ENCODE results near the gene CDHR5. TPM values are rescaled to one million over a fixed set of nuclear protein-coding genes. Genes with fewer than 3 reads are reported as not detected.

CDHR5 gene
- total RNA-seq, 3 donors from 2014 or later = 6.2 TPM; not detected in 2

DNA sequence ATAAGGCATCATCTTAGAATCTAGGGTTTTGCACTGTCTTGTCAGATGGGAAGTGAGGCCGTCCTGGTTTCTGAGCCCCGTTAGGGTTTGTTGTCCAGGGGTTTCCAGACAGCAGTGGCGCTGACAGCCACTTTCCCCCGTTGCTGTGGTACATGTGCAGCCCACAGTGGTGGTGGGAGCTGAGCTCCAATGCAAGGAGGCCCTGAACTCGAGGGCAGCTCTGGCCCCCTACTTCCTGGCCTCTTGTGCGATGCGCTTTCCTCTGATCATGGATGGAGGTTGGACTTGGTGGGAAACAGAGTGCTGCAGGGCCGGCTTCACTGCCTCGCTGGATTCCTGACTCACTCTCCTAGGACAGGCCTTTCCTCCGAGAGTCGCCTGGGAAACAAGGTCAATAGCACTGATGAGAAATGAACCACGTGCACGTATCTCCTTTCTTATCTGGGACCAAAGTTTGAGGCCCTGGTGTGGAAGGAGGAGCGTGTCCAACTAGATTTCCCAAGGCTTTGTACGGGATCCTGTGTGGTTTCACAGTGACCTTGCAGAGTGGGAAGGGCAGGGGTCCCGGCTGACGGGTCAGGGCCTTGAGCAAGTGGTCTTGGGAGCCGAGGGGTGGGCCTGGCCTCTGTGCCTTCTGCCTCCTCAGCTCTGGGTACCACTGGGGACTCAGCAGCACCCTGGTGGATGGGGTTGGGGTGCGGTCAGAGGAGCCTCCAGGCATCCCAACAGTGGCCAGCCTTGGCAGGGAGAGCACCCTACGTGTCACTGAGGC lies 44.7 kb downstream of the CDHR5 start:
- Histone ChIP-seq H3K36me3 (no peaks in the 10 kb centered on the region), H3K27me3 (no peaks in the 10 kb centered on the region), H3K4me3 (no peak overlapping the region), H3K27ac (no peak overlapping the region), H3K9me3 (no peaks in the 10 kb centered on the region), H3K4me1 (peaks cover 11 to 30% of the 10 kb centered on the region in 2 donors)
- intact Hi-C loops (cut with DNase I; ENCODE audit: low total_unique reads) = no loop called here
- TF ChIP-seq, protein P1, sequence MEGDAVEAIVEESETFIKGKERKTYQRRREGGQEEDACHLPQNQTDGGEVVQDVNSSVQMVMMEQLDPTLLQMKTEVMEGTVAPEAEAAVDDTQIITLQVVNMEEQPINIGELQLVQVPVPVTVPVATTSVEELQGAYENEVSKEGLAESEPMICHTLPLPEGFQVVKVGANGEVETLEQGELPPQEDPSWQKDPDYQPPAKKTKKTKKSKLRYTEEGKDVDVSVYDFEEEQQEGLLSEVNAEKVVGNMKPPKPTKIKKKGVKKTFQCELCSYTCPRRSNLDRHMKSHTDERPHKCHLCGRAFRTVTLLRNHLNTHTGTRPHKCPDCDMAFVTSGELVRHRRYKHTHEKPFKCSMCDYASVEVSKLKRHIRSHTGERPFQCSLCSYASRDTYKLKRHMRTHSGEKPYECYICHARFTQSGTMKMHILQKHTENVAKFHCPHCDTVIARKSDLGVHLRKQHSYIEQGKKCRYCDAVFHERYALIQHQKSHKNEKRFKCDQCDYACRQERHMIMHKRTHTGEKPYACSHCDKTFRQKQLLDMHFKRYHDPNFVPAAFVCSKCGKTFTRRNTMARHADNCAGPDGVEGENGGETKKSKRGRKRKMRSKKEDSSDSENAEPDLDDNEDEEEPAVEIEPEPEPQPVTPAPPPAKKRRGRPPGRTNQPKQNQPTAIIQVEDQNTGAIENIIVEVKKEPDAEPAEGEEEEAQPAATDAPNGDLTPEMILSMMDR (IDR thresholded peaks at IDR 0.05) = no peak
- TF ChIP-seq POLR2A (IDR thresholded peaks at IDR 0.05) (no peak), POLR2AphosphoS5 (IDR thresholded peaks at IDR 0.05) (no peak)
- no peak for DNase-seq (ENCODE audit: low spot score in 2 of 2)

DNA sequence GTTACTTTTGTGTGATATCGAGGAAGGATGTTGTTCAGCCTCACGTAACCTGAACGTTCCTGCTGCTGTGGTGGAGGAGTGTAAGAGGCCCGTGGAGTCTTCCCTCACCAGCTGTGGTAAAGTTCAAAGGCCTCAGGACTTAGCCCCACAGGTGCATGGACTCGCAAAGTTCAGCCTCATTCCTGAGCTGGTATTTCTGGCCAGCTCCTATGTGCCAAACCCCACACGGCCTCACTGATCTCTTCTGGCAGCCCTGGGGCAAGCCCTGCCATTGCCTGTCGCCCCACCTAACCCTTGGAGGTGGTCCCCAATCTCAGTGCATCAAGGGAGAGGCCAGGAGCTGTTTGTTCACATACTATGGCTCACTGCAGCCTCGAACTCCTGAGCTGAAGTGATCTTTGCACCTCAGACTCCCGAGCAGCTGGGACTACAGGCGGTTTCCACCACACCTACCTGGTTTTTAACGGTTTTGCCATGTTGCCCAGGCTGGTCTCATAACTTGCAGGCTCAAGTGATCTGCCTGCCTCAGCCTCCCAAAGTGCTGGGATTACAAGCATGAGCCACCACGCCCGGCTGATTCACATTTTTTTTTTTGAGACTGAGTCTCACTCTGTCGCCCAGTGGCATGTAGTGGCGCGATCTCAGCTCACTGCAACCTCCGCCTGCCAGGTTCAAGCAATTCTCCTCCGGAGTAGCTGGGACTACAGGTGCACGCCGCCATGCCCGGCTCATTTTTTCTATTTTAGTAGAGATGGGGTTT lies 46.3 kb downstream of the CDHR5 start:
- no peaks in the 10 kb centered on the region for H3K27me3 ChIP-seq
- TF ChIP-seq POLR2A (IDR thresholded peaks at IDR 0.05) = no peak
- H3K4me3 ChIP-seq = peak overlapping the region; percentile 86 to 96 (median 91)
- H3K36me3 ChIP-seq = no peaks in the 10 kb centered on the region
- intact Hi-C loops (cut with DNase I; ENCODE audit: low total_unique reads) = no loop called here
- H3K27ac ChIP-seq = no peak overlapping the region
- no peaks in the 10 kb centered on the region for H3K9me3 ChIP-seq
- H3K4me1 ChIP-seq = peaks cover 11 to 38% of the 10 kb centered on the region in 2 donors
- no peak for DNase-seq (ENCODE audit: low spot score in 2 of 2)

DNA sequence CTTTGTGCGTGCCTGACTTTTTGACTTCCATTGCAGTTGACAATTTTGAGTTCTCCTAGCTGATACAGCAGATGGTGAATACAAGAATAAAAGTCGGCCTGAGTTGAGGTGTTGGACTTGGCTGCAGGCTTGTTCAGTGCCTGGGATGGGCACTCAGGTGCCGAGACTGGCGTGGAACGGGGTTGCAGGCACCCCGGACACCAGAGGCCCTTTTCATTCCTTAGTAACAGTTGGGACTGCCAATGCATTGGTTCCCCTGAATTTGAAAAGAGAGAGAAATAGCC lies 47.2 kb downstream of the CDHR5 start:
- no peak for TF ChIP-seq POLR2AphosphoS5 (IDR thresholded peaks at IDR 0.05)
- no peak for TF ChIP-seq POLR2A (IDR thresholded peaks at IDR 0.05)
- TF ChIP-seq, protein P1 (IDR thresholded peaks at IDR 0.05) = no peak
- DNase-seq (ENCODE audit: low spot score in 2 of 2) = no peak
- intact Hi-C loops (cut with DNase I; ENCODE audit: low total_unique reads) = no loop called here
- Histone ChIP-seq H3K27ac (no peak overlapping the region), H3K4me1 (peaks cover 11 to 38% of the 10 kb centered on the region in 2 donors), H3K9me3 (no peaks in the 10 kb centered on the region), H3K4me3 (peak overlapping the region; percentile 86 to 96 (median 91)), H3K36me3 (no peaks in the 10 kb centered on the region), H3K27me3 (no peaks in the 10 kb centered on the region)

DNA sequence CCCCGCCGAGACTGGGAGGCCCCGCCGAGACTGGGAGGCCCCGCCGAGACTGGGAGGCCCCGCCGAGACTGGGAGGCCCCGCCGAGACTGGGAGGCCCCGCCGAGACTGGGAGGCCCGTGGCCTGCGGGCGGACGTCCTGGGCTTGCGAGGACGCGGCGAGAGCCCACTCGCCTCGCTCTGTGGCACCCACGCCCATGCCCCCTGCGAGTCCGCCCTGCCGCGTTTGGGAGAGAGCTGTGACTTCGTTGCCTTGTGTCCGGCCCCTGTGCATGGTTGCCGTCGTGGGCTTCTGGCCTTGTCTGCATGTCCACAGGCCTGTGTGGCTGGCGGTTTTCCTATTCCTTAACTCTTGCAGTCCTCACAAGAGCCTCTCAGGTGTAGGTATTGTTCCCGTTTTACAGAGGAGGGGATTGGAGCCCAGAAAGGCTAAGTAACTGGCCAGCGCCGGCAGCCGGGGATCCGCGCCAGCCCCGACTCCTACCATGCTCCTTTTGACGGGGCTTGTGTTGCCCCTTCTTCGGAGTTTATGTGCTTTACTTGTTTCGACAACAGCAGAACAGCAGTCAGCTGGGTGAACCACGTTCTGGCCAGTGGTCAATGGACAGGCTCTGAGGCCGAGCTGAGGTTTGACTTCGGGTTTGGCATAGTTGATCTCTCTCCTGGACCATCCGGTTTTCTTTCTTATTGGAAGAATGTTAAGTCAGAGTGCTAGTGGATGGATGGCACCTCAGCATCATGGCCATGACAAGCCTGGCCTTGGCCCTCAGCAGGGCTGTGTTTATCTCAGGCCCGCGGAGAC lies 47.7 kb downstream of the CDHR5 start:
- Histone ChIP-seq H3K27me3 (no peaks in the 10 kb centered on the region), H3K4me3 (peak overlapping the region; percentile 86 to 96 (median 91)), H3K36me3 (no peaks in the 10 kb centered on the region), H3K27ac (peak overlapping the region; percentile 48 to 90), H3K9me3 (no peaks in the 10 kb centered on the region), H3K4me1 (peaks cover 11 to 38% of the 10 kb centered on the region in 2 donors)
- TF ChIP-seq, protein P1 (IDR thresholded peaks at IDR 0.05) = no peak
- TF ChIP-seq POLR2AphosphoS5 (IDR thresholded peaks at IDR 0.05) (no peak), POLR2A (IDR thresholded peaks at IDR 0.05) (no peak)
- intact Hi-C loops (cut with DNase I; ENCODE audit: low total_unique reads) = no loop called here
- DNase-seq (ENCODE audit: low spot score in 2 of 2) = no peak

DNA sequence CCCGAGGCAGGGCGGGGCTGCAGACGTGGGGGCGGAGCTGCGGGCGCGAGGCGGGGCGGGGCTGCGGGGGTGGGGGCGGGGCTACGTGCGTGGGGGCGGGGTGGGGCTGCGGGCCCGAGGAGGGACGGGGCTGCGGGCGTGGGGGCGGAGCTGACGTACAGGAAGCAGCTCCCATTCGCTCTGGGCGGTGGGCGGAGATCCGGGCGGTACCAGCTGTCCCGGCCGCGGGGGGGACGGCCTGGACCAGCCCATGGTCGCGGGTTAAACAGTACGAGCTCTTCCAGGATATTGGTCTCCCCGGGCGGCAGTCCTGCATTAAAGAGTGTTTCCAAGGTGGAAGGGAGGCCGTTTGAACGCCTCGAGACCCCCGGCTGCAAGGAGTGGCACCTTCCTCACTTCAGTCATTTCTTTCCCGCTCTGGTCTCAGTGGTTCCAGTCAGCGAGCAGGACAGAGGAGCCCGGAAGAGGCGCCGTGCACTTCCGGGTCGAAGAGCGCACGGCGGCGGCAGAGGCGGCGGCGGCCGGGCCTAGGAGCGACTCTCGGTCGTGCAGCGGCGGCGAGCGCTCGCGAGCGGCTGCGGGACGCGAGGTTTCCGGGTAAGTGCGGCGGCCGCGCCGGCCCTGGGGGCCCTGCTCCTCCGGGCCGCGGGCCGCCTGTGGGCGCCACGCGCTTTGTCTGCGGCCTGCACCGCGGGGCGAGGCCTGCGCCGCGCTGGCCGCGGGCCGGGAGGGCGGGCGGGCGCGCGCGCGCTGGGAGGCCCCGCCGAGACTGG lies 48.6 kb downstream of the CDHR5 start, which contains the start of gene PHRF1:
Gene PHRF1 (plus strand): TSS at position 475 of the 773 bp plus-strand sequence. CDS start 5,043 bp downstream, outside the sequence.
- peak; percentile 96 to 97 for DNase-seq (ENCODE audit: low spot score in 2 of 2)
- Histone ChIP-seq H3K27me3 (no peaks in the 10 kb centered on the region), H3K4me3 (peak within 1 kb of the TSS; percentile 86 to 96 (median 91)), H3K36me3 (no peaks in the 10 kb centered on the region), H3K9me3 (no peaks in the 10 kb centered on the region), H3K27ac (peak within 1 kb of the TSS; percentile 90 to 94), H3K4me1 (peaks cover 11 to 38% of the 10 kb centered on the region in 2 donors)
- intact Hi-C loops (cut with DNase I; ENCODE audit: low total_unique reads) = no loop called here
- TF ChIP-seq POLR2A (IDR thresholded peaks at IDR 0.05) (no peak), POLR2AphosphoS5 (IDR thresholded peaks at IDR 0.05) (peak; percentile 83 to 97 (median 89))
- TF ChIP-seq, protein P1 (IDR thresholded peaks at IDR 0.05) = peak; percentile 13 to 32 (median 22)

Measured in breast epithelium (tissue), 4 donors.